ENCODE data around the gene SCAMP3.
"Not testable (repeated sequence)": the region's sequence is repeated elsewhere in the genome, so short reads cannot be mapped to it uniquely, and the experiment has no call there.

Gene SCAMP3

DNA sequence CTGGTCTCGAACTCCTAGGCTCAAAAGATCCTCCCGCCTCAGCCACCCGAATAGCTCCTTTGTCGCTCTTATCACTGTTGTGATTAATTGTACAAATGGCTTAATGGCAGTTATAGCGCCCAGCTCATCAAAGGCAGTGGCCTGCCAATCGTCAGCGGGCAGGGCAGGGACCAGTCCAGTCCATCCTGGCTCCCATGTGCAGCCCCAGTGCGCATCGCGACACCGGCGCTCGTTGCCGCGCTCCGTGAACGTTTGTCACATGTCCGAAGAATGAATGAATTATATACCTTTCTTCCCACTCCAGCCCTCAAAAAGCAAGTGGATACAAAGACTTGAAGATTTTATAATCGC is 35.3 kb downstream of the SCAMP3 start:
- DNase-seq: peak; percentile 62

- no peak for DNase-seq
Observed at GRCh38 chr1:155226188-155226909, 35.8 kb downstream of the SCAMP3 start.

DNA sequence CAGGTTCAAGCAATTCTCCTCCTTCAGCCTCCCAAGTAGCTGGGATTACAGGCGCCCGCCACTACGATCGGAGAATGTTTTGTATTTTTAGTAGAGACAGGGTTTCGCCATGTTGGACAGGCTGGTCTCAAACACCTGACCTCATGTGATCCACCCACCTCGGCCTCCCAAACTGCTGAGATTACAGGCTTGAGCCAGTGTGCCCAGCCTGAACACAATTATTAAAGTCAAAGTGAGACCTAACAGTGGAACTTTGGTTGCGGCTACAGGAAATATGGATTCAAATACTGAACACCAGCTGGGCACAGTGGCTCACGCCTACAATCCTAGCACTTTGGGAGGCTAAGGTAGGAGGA is 36.8 kb downstream of the SCAMP3 start:
- DNase-seq: not testable (repeated sequence)

- DNase-seq: no peak
Observed at GRCh38 chr1:155223047-155223446, 39.1 kb downstream of the SCAMP3 start.

DNA sequence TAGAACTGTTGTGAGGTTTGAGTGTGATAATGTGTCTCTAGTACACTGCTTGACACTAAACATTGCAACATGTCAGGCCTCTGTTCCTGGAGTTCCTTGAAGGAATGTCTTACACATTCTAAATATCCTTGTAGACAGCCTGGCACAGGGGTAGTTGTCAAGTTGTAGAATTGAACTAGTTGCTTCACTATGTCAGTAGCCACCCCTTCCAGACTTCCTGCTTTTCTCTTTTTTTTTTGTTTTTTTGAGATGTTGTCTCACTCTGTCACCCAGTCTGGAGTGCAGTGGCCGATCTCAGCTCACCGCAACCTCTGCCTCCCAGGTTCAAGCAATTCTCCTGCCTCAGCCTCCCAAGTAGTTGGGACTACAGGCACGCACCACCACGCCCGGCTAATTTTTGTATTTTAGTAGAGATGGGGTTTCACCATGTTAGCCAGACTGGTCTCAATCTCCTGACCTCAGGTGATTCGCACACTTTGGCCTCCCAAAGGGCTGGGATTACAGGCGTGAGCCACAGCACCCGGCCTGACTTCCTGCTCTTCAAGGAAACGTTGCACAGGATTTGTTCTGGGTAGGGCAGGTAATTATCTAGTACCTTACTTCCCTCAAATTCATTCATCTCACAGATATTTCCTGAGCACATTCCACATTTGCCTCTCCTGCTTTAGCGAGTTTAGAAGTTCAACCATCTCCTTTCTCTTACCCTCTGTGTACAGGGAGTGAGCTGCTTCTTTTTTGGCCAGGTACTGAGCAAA is 41.8 kb downstream of the SCAMP3 start:
- DNase-seq: not testable (repeated sequence)

GRCh38 chr1:155219592-155220031 is 42.5 kb downstream of the SCAMP3 start:
- peak; percentile 67 for DNase-seq

GRCh38 chr1:155218854-155219591 is 43.1 kb downstream of the SCAMP3 start:
- peak; percentile 79 for DNase-seq

DNA sequence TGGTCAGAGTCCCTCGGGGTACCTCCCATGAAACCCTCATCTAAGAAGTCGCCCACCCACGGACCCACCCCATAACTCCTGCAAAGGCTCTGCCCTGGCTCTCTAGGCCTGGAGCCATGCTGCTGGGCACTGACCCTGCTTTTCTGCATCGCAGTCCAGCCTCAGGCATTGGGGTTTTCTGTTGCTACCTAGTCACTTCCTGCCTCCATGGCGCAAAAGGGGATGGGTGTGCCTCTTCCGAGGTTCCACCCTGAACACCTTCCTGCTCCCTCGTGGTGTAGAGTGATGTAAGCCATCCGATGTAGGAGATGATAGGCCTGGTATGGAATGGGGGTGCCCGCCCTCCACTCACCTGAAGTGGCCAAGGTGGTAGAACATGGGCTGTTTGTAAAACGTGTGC is 47.5 kb downstream of the SCAMP3 start:
- DNase-seq: not testable (repeated sequence)

DNA sequence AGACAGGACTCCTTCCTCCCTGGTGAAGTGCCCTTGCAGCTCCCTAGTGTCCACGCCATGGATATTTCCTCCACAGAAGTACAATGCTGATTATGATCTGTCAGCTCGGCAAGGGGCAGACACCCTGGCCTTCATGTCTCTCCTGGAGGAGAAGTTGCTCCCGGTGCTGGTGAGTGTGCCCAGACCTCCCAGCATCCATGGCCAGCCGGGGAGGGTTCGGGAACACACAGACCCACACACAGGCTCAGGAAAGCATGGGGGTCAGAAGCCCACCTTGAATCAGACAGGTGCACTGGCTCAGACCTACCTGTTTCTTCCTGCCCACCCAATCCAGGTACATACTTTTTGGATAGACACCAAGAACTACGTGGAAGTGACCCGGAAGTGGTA is 50.1 kb downstream of the SCAMP3 start:
- not testable (repeated sequence) for DNase-seq

- not testable (repeated sequence) for DNase-seq
Observed at GRCh38 chr1:155211381-155212050, 50.6 kb downstream of the SCAMP3 start.

GRCh38 chr1:155210314-155211104 is 51.7 kb downstream of the SCAMP3 start:
- no peak for DNase-seq

DNA sequence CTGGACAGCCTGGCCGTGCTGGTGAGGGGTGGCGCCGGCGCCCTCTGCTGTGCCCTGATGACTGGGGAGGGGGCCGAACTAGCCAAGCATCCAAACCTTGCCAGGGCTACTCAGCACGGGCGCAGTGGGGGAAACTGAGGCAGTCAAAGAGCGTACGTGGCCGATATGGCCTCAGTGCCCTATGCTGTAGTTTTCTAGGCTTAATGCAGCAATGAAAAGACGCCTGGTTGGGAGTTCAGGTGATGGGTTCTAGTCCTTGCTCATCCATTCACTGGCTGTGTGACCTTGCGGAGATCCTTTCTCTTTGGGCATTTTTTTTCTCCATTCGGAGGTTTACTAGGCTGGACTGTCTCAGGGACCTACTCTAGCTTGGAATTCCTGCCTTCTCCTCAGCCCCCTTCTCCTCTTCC is 52.8 kb downstream of the SCAMP3 start:
- no peak for DNase-seq

- peak; percentile 74 for DNase-seq
Observed at GRCh38 chr1:155208541-155209311, 53.4 kb downstream of the SCAMP3 start, which contains the start of gene MTX1. Gene MTX1 (plus strand): TSS chr1:155208695. CDS start chr1:155208805, 110 bp downstream.

GRCh38 chr1:155207806-155208540 is 54.2 kb downstream of the SCAMP3 start, which contains the start of gene THBS3:
Gene THBS3 (minus strand): TSS chr1:155207897. CDS start chr1:155207876, 21 bp downstream.
- DNase-seq: no peak

DNA sequence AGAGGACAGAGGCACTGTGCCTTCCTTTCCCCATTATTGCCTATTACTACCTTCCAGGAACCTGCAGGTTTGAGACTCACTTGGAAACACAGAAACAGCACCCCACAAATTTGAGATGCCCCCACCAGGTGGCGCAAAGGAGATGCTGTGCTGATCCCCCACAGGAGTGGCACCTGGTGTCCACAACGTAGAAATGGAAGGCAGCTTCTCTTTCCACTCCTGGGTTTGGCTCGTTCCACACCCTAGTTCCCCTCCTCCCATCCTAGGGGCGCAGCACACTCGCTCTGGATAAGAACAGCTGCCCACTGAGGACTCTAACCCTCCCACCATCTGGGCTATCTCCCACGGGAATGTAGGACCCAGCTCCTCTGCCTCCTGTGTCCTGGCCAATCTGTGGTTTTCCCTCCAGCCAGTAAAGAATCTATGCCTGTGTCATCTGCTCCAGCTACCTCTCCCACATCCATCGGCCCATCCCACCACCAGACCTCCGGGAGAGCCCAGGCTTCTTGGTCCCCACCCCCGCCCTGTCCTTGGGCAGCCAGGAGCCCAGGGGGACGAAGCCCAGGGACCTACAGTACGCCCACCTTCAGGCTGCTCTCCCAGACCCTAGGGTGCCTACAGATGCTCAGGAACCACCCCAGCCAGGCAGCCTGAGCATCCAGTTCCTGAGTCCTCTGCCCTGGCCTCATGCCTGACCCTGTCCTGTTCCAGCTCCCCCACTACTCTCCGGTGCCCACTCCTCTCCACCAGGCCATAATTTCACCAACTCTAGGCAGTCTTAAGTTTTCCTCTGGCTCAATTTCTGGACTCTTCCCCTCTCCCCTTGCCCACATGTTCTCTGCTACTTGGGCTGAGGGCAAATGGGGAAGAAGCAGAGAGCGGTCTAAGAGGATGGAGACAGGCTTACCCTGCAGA is 55.0 kb downstream of the SCAMP3 start:
- peak; percentile 51 for DNase-seq
